Transverse colon (tissue), 4 donors: ENCODE data around the gene ANTKMT. TPM values are rescaled to one million over a fixed set of nuclear protein-coding genes. Genes with fewer than 3 reads are reported as not detected.

ENCODE experiments used
- DNase-seq: peaks from one replicate; pipeline ENCODE4 v3.0.0-alpha.2; 2019
- H3K27ac ChIP-seq, 4 donors: fragments of 200-600 bp; sonication (generic); 2 replicates each; pipeline ENCODE4 v1.5.1; 2016 to 2018; ENCODE audit warnings: inconsistent platforms in 4 of 4
- H3K27me3 ChIP-seq: fragments of 200-600 bp; sonication (generic); 2 replicates; pipeline ENCODE4 v1.5.1; 2017; ENCODE audit warnings: inconsistent platforms
- H3K36me3 ChIP-seq, 4 donors: fragments of 200-600 bp; sonication (generic); 2 replicates each; pipeline ENCODE4 v1.5.1; 2017 to 2019; ENCODE audit warnings: inconsistent platforms in 4 of 4
- H3K4me1 ChIP-seq, 4 donors: fragments of 200-600 bp; sonication (generic); 2 replicates each; pipeline ENCODE4 v1.5.1; 2017 to 2020; ENCODE audit warnings: inconsistent platforms in 4 of 4
- H3K4me3 ChIP-seq, 4 donors: fragments of 200-600 bp; sonication (generic); 1 replicate in 1 of 4; 2 replicates in 3 of 4; pipeline versions ENCODE4 v1.5.1 to v1.6.1; 2017 to 2019; ENCODE audit warnings: inconsistent platforms in 4 of 4
- H3K9me3 ChIP-seq, 2 donors: fragments of 200-600 bp; sonication (generic); 2 replicates each; pipeline ENCODE4 v1.5.1; 2017 to 2019; ENCODE audit warnings: inconsistent platforms in 2 of 2
- CTCF ChIP-seq, 5 experiments: fragments of 200-600 bp in 3 of 5; fragments of 450-650 bp in 2 of 5; sonication (generic) in 3 of 5; IDR thresholded peaks; 1 replicate in 2 of 5; 2 replicates in 3 of 5; pipeline ENCODE4 v1.5.1; 2016 to 2017; ENCODE audit warnings: antibody characterized with exemption in 5 of 5, inconsistent platforms in 3 of 5, mild to moderate bottlenecking in 2 of 5, moderate library complexity in 1 of 5
- EP300 ChIP-seq: sonication (generic); formaldehyde crosslinking; IDR thresholded peaks from one replicate; pipeline ENCODE4 v1.6.1; 2017; ENCODE audit warnings: antibody characterized with exemption, low read depth
- POLR2A ChIP-seq: fragments of 450-650 bp; IDR thresholded peaks from one replicate; pipeline ENCODE4 v1.6.1; 2016; ENCODE audit warnings: antibody characterized with exemption, mild to moderate bottlenecking, moderate library complexity
- POLR2AphosphoS5 ChIP-seq, 3 donors: sonication (generic); formaldehyde crosslinking; IDR thresholded peaks; one replicate each; pipeline ENCODE4 v1.6.1; 2016; ENCODE audit warnings: antibody characterized with exemption in 3 of 3
- WGBS, 2 donors: methylation state at CpG; one replicate each; pipeline ENCODE4 v1.1.5; 2018; ENCODE audit warnings: low coverage in 1 of 2; 5-methylcytosine and 5-hydroxymethylcytosine counted together
- in situ Hi-C, 4 donors: fragments of 200-750 bp; cut with MboI; loops; one replicate each; pipeline versions ENCODE4 v1.15.0 to v1.15.1; 2017; ENCODE audit warnings: low sequenced_read_pairs in 3 of 4, low pct_ligation_motif_present in 1 of 4, low pct_unique_long_range_greater_than_20kb in 1 of 4
- intact Hi-C: fragments of 100-400 bp; cut with DNase I; formaldehyde crosslinking; loops from one replicate; pipeline ENCODE4 v1.15.1; 2023; ENCODE audit warnings: low total_unique reads
- total RNA-seq, 4 donors: library from RNA; depleted of rRNA; stranded (reverse); fragments of >200 nt; gene quantifications; one replicate each; pipeline ENCODE4 v1.1.0, GENCODE V29; 2016

Gene ANTKMT
- total RNA-seq, 4 donors from 2014 or later = 19.7 to 53.0 (median 38.2) TPM

- Histone ChIP-seq H3K4me1 (peaks cover 25 to 50% (median 37%) of the 10 kb centered on the region in 4 donors), H3K27me3 (no peaks in the 10 kb centered on the region), H3K4me3 (no peak overlapping the region), H3K9me3 (no peaks in the 10 kb centered on the region), H3K36me3 (peaks cover 0 to 26% (median 5%) of the 10 kb centered on the region in 4 donors), H3K27ac (no peak overlapping the region)
- no peak for DNase-seq
- TF ChIP-seq POLR2A (no peak), EP300 (no peak), POLR2AphosphoS5 (IDR thresholded peaks at IDR 0.05) (no peak), CTCF (IDR thresholded peaks at IDR 0.05) (no peak)
- 88% methylated on average over 15 of the region's 18 CpGs; no CpG with 5 or more reads in 1 of the 2 donors for WGBS, 2 donors
- intact Hi-C loops (no loop called here), in situ Hi-C loops (no loop called here)
These were observed 47.5 kb upstream of the ANTKMT start for GRCh38 chr16:673399-673991.

GRCh38 chr16:674214-674881 lies 46.6 kb upstream of the ANTKMT start:
- Histone ChIP-seq H3K36me3 (peaks cover 0 to 26% (median 5%) of the 10 kb centered on the region in 4 donors), H3K27ac (peak overlapping the region in 1 of 4 donors; percentile 69), H3K4me1 (peaks cover 20 to 50% (median 33%) of the 10 kb centered on the region in 4 donors), H3K4me3 (no peak overlapping the region), H3K9me3 (no peaks in the 10 kb centered on the region), H3K27me3 (no peaks in the 10 kb centered on the region)
- in situ Hi-C loops (no loop called here), intact Hi-C loops (no loop called here)
- 76% methylated on average over 20 of the region's 22 CpGs; no CpG with 5 or more reads in 1 of the 2 donors for WGBS, 2 donors
- TF ChIP-seq CTCF (IDR thresholded peaks at IDR 0.05) = no peak
- TF ChIP-seq POLR2A = no peak
- no peak for TF ChIP-seq EP300
- TF ChIP-seq POLR2AphosphoS5 (IDR thresholded peaks at IDR 0.05) = no peak
- DNase-seq = no peak

- peak; percentile 57 for DNase-seq
- Histone ChIP-seq H3K4me3 (peak within 1 kb of the TSS in 3 of 4 donors; percentile 25 to 44 (median 41)), H3K9me3 (no peaks in the 10 kb centered on the region), H3K4me1 (peaks cover 18 to 51% (median 35%) of the 10 kb centered on the region in 4 donors), H3K36me3 (peaks cover 0 to 22% (median 3%) of the 10 kb centered on the region in 4 donors), H3K27ac (peak within 1 kb of the TSS in 3 of 4 donors; percentile 27 to 69 (median 58)), H3K27me3 (no peaks in the 10 kb centered on the region)
- intact Hi-C loops (no loop called here), in situ Hi-C loops (no loop called here)
- TF ChIP-seq POLR2AphosphoS5 (IDR thresholded peaks at IDR 0.05) = peak in 1 of 3 donors; percentile 16
- TF ChIP-seq POLR2A = no peak
- TF ChIP-seq EP300 = no peak
- TF ChIP-seq CTCF (IDR thresholded peaks at IDR 0.05) = peak in 1 of 5 experiments; percentile 19
- 17% methylated on average over 34 of the region's 73 CpGs; no CpG with 5 or more reads in 1 of the 2 donors for WGBS, 2 donors
These were observed 45.7 kb upstream of the ANTKMT start, which contains the start of gene RHBDL1 for GRCh38 chr16:674968-675883. Gene RHBDL1, plus strand, starts transcription at chr16:675671. Its CDS starts 120 bp downstream, at chr16:675791.
